ENCODE results near the gene SLFN5. TPM values are rescaled to one million over a fixed set of nuclear protein-coding genes. Genes with fewer than 3 reads are reported as not detected.
"Not testable (repeated sequence)": the region's sequence is repeated elsewhere in the genome, so short reads cannot be mapped to it uniquely, and the experiment has no call there.

SLFN5 gene
- polyA plus RNA-seq = 8.9 TPM

DNA sequence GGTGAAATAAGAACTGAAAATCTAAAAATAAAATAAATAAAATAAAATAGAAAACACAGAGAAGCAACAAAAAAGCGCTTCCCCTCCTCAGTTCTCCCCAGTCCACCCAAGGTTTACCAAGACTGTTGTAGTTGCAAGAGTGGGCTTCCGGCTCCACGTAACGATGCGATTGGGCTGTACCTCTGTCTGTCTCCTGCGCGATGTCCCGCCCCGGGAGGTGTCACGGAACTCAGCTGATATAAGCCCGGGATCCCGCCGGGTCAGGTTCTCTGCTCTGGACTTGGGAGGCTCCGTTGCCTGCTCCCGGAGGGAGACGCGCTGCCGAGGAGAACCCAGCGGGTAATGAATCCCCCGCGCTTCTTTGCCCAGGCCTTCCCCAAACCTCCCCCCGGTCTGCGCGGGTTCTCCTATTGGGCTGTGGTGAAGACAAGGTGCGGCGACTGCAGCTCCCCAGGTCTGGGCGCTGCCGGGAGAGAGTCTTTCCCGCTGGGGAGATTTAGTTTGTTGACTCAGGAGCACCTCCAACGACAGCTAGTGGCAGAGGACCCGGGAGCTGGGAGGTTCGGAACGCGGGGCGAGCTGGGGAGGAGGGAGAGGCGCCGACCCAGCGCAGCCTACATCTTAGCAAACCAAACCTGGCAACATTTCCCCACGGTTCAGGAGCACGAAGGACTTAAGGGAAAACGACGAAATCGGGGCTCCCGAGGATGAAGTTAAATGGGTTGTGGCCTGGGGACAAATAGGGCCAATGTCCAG, at the start of gene SLFN5:
Gene SLFN5 (plus strand): TSS at position 268 of the 756 bp plus-strand sequence. CDS start 15,619 bp downstream, outside the sequence.
- Mint-ChIP-seq H3K27me3 (peaks cover 4% of the 10 kb centered on the region), H3K4me1 (peaks cover 12 to 31% (median 29%) of the 10 kb centered on the region in 3 donors), H3K36me3 (no peaks in the 10 kb centered on the region), H3K27ac (peak within 1 kb of the TSS; percentile 85 to 95 (median 89)), H3K4me3 (peak within 1 kb of the TSS; percentile 95 to 99 (median 98)), H3K9me3 (no peaks in the 10 kb centered on the region)

DNA sequence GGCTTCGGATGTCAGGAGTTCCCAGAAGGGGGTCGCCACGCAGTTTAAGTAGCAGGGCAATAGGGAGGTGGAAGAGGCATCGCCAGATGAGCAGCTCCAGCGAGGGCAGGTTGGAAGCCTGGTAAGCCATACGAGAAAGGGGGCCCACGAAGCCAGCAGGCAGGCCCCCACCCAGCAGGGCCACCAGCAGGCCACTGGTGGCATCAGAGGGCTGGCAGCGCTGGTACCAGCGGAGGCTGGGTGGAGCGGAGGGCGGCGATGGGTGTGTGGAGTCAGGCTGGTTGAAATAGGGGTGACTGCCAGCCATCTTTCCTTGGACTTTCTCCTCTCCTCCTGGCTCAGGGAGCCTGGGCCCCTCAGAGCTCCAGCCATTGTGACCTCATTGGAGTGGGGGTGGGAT, 48.9 kb upstream of the SLFN5 start, which contains the start of gene SLC35G3:
Gene SLC35G3 (minus strand): TSS at position 393 of the 400 bp plus-strand sequence. CDS start 86 bp downstream, at position 307.
- H3K27me3 Mint-ChIP-seq, H3K9me3 Mint-ChIP-seq, H3K27ac Mint-ChIP-seq, H3K36me3 Mint-ChIP-seq, H3K4me1 Mint-ChIP-seq: not testable (repeated sequence)
- H3K4me3 Mint-ChIP-seq = peak within 1 kb of the TSS in 1 of 4 donors; percentile 17

DNA sequence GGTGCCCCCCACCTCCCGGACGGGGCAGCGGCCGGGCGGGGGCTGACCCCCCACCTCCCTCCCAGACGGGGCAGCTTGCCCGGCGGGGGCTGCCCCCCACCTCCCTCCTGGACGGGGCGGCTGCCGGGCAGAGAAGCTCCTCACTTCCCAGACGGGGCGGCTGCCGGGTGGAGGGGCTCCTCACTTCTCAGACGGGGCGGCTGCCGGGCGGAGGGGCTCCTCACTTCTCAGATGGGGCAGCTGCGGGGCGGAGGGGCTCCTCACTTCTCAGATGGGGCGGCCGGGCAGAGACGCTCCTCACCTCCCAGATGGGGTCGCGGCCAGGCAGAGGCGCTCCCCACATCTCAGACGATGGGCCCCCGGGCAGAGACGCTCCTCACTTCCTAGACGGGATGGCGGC, 47.8 kb upstream of the SLFN5 start:
- H3K4me1 Mint-ChIP-seq, H3K27ac Mint-ChIP-seq, H3K36me3 Mint-ChIP-seq, H3K4me3 Mint-ChIP-seq, H3K9me3 Mint-ChIP-seq: not testable (repeated sequence)
- peaks cover 12% of the 10 kb centered on the region for H3K27me3 Mint-ChIP-seq

DNA sequence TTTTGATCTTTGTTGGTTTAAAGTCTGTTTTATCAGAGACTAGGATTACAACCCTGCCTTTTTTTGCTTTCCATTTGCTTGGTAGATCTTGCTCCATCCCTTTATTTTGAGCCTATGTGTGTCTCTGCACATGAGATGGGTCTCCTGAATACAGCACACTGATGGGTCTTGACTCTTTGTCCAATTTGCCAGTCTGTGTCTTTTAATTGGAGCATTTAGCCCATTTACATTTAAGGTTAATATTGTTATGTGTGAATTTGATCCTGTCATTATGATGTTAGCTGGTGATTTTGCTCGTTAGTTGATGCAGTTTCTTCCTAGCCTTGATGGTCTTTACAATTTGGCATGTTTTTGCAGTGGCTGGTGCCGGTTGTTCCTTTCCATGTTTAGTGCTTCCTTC, 40.3 kb upstream of the SLFN5 start:
- not testable (repeated sequence) for H3K36me3 Mint-ChIP-seq, H3K27ac Mint-ChIP-seq, H3K4me3 Mint-ChIP-seq, H3K4me1 Mint-ChIP-seq
- Mint-ChIP-seq H3K27me3 (peaks cover 16% of the 10 kb centered on the region), H3K9me3 (peaks cover 2 to 10% (median 9%) of the 10 kb centered on the region in 3 donors)

DNA sequence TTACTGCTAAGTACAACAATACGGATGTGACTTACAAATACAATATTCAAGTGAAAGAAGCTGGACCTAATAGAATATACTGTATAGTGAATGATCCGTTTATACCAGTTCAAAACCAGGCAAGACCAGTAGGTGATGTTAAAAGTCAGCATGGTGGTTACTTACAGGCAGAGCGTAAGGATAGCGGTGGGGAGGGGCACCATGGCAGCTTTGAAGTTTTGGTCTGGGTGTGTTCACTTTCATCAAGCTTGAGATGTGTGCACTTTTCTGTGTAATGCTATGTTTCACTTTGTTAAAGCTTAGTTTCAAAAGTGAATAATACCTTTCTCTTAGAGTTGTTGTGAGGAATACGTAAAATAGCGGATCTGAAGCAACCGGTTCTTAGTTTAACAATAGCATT, 32.1 kb upstream of the SLFN5 start:
- Mint-ChIP-seq H3K36me3 (no peaks in the 10 kb centered on the region), H3K27me3 (peaks cover 6% of the 10 kb centered on the region), H3K9me3 (peaks cover 0 to 2% (median 0%) of the 10 kb centered on the region in 3 donors), H3K4me3 (no peak overlapping the region), H3K27ac (no peak overlapping the region), H3K4me1 (peaks cover 0 to 2% (median 0%) of the 10 kb centered on the region in 3 donors)

GRCh38 chr17:35212668-35213067, 30.2 kb upstream of the SLFN5 start:
- no peak overlapping the region for H3K4me3 Mint-ChIP-seq
- H3K27ac Mint-ChIP-seq = no peak overlapping the region
- H3K27me3 Mint-ChIP-seq = peaks cover 6% of the 10 kb centered on the region
- H3K36me3 Mint-ChIP-seq = no peaks in the 10 kb centered on the region
- H3K9me3 Mint-ChIP-seq = no peaks in the 10 kb centered on the region
- peaks cover 0 to 4% (median 3%) of the 10 kb centered on the region in 3 donors for H3K4me1 Mint-ChIP-seq

DNA sequence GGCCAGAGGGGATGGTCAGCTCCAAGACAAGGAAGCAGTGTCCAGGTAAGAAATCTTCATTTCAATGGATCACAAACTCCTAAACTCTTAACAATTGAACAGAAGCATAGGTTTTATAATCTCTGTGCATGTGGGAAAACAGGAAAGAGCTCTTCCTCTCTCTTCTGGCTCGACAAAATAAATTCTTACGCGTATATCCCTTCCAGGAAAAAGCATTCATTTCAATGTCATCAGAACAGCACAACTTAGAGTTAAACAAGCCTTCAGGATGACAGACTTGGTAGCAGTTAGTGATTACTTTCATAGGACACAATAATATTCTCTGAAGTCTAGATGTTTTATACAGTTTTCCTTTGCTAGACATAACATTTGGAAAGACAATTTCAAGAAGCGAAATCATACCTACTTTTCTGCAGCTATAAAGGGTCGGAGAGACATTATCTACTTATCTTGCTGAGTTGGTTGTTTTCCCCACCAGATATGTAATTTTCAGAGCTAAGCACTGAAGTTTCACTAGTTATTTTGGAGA, 29.4 kb upstream of the SLFN5 start:
- Mint-ChIP-seq H3K36me3 (no peaks in the 10 kb centered on the region), H3K27me3 (peaks cover 6% of the 10 kb centered on the region), H3K27ac (peak overlapping the region in 1 of 3 donors; percentile 54), H3K4me1 (peaks cover 0 to 6% (median 5%) of the 10 kb centered on the region in 3 donors), H3K9me3 (no peaks in the 10 kb centered on the region), H3K4me3 (no peak overlapping the region)

GRCh38 chr17:35214192-35214591, 28.7 kb upstream of the SLFN5 start:
- Mint-ChIP-seq H3K36me3 (no peaks in the 10 kb centered on the region), H3K27ac (no peak overlapping the region), H3K4me3 (peak overlapping the region in 2 of 4 donors; percentile 12 to 39), H3K9me3 (no peaks in the 10 kb centered on the region), H3K27me3 (peaks cover 4% of the 10 kb centered on the region), H3K4me1 (peaks cover 0 to 13% (median 10%) of the 10 kb centered on the region in 3 donors)

DNA sequence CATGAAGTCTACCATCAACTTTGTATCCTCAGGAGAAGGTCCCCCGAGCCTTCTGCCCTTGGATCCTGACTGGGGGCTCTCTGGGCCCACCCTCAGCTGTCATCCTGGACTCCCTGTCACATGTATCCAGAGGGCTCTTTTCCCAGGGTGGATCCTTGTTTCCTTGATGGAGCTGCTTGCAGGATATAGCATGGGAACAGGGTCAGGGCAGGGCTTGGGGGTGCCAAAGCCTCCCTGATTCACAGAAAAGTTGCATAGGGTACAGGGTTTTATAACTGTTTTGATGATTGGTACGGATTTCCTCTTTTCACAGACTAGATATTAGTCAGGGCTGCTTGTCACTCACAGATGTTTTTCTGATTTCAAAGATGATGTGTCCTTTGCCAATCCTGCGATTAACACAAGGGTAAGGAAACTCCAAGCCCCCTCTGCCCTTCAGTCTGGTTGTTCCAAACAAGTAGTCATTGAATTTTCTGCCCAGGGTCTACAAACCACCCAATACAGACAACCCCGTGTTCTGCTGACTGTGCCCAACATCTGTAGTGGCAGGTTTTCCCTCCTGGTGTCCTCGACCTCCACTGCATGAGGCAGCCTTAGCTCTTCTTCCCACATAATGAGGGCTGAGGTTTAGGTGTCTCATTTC, 28.1 kb upstream of the SLFN5 start:
- Mint-ChIP-seq H3K4me3 (peak overlapping the region in 2 of 4 donors; percentile 12 to 49), H3K27ac (peak overlapping the region in 1 of 3 donors; percentile 36), H3K27me3 (peaks cover 4% of the 10 kb centered on the region), H3K36me3 (no peaks in the 10 kb centered on the region), H3K4me1 (peaks cover 0 to 14% (median 10%) of the 10 kb centered on the region in 3 donors), H3K9me3 (no peaks in the 10 kb centered on the region)

- H3K9me3 Mint-ChIP-seq = peaks cover 0 to 2% (median 0%) of the 10 kb centered on the region in 3 donors
- H3K4me1 Mint-ChIP-seq = peaks cover 0 to 14% (median 10%) of the 10 kb centered on the region in 3 donors
- H3K4me3 Mint-ChIP-seq = no peak overlapping the region
- H3K27ac Mint-ChIP-seq = no peak overlapping the region
- no peaks in the 10 kb centered on the region for H3K36me3 Mint-ChIP-seq
- peaks cover 7% of the 10 kb centered on the region for H3K27me3 Mint-ChIP-seq
These were observed 25.8 kb upstream of the SLFN5 start for GRCh38 chr17:35217107-35217506.

DNA sequence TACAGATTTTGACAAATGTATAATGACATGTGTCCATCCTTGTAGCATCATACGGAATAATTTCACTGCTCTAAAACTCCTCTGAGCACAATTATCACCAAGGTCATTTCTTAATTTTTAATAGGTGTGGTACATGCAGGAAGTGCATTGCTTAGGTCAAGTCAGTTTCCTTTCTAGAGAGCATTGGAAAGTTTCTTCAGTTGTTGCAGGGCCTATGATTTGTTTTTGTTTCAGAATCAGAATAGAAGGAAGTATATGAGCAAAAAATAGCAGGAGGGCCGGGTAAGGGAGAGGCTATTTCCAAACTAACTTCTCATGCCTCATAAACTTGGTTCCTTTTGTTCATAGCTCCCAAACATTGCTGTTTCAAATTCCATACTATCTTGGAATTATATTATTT, 24.0 kb upstream of the SLFN5 start:
- peaks cover 7% of the 10 kb centered on the region for H3K27me3 Mint-ChIP-seq
- H3K36me3 Mint-ChIP-seq = no peaks in the 10 kb centered on the region
- H3K4me1 Mint-ChIP-seq = peaks cover 0 to 14% (median 10%) of the 10 kb centered on the region in 3 donors
- peaks cover 0 to 5% (median 4%) of the 10 kb centered on the region in 3 donors for H3K9me3 Mint-ChIP-seq
- H3K4me3 Mint-ChIP-seq = peak overlapping the region in 1 of 4 donors; percentile 2
- peak overlapping the region in 2 of 3 donors; percentile 8 to 60 for H3K27ac Mint-ChIP-seq

GRCh38 chr17:35222452-35222851, 20.4 kb upstream of the SLFN5 start:
- H3K4me3 Mint-ChIP-seq = no peak overlapping the region
- H3K27me3 Mint-ChIP-seq = peaks cover 9% of the 10 kb centered on the region
- peaks cover 0 to 10% (median 7%) of the 10 kb centered on the region in 3 donors for H3K4me1 Mint-ChIP-seq
- H3K9me3 Mint-ChIP-seq = peaks cover 0 to 5% (median 4%) of the 10 kb centered on the region in 3 donors
- H3K36me3 Mint-ChIP-seq = no peaks in the 10 kb centered on the region
- H3K27ac Mint-ChIP-seq = no peak overlapping the region

GRCh38 chr17:35224436-35224835, 18.4 kb upstream of the SLFN5 start:
- Mint-ChIP-seq H3K27ac (no peak overlapping the region), H3K4me1 (no peaks in the 10 kb centered on the region), H3K36me3 (peaks cover 2% of the 10 kb centered on the region)

GRCh38 chr17:35227546-35227945, 15.3 kb upstream of the SLFN5 start:
- Mint-ChIP-seq H3K9me3 (peaks cover 1 to 5% (median 4%) of the 10 kb centered on the region in 3 donors), H3K36me3 (peaks cover 2% of the 10 kb centered on the region), H3K4me1 (no peaks in the 10 kb centered on the region), H3K27me3 (peaks cover 14% of the 10 kb centered on the region), H3K27ac (no peak overlapping the region), H3K4me3 (no peak overlapping the region)

More at GRCh38 chr17:35224436-35224835, 18.4 kb upstream of the SLFN5 start:
- Mint-ChIP-seq H3K9me3 (peaks cover 0 to 5% (median 4%) of the 10 kb centered on the region in 3 donors), H3K27me3 (peaks cover 9% of the 10 kb centered on the region), H3K4me3 (no peak overlapping the region)

DNA sequence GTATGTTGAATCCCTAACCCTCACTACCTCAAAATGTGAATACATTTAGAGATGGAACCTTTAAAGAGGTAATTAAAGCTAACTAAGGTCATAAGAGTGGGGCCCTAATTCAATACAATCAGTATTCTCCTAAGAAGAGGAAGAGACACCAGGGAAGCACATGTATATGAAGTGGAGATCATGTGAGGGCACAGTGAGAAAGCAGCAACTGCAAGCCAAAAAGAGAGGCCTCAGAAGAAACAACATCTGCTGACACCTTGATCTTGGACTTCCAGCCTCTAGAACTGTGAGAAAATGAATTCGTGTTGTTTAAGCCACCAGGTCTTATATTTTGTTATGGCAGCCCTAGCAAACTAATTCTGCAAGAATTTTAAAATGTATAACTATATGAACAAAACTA, 13.2 kb upstream of the SLFN5 start:
- no peaks in the 10 kb centered on the region for H3K4me1 Mint-ChIP-seq
- no peak overlapping the region for H3K27ac Mint-ChIP-seq
- peaks cover 15% of the 10 kb centered on the region for H3K27me3 Mint-ChIP-seq
- H3K4me3 Mint-ChIP-seq = no peak overlapping the region
- H3K36me3 Mint-ChIP-seq = peaks cover 2% of the 10 kb centered on the region
- peaks cover 0 to 5% (median 0%) of the 10 kb centered on the region in 3 donors for H3K9me3 Mint-ChIP-seq

All from IgD-negative memory B cell (primary cell).